Testis (tissue), 3 donors: ENCODE measurements around the gene NEDD9. TPM values are rescaled to one million over a fixed set of nuclear protein-coding genes. Genes with fewer than 3 reads are reported as not detected.
A peak's percentile ranks its signal among the peaks of the same experiment; 100 is the strongest.

ENCODE experiments used
- DNase-seq: peaks from one replicate; pipeline ENCODE4 v3.0.0-alpha.2; 2019
- H3K27ac ChIP-seq, 2 donors: fragments of 200-600 bp; sonication (generic); one replicate each; pipeline ENCODE4 v1.5.1; 2019
- H3K27me3 ChIP-seq: fragments of 200-600 bp; sonication (generic); one replicate; pipeline ENCODE4 v1.5.1; 2019
- H3K36me3 ChIP-seq: fragments of 200-600 bp; sonication (generic); one replicate; pipeline ENCODE4 v1.5.1; 2017; ENCODE audit warnings: low read depth; ENCODE audit errors: missing control alignments
- H3K4me1 ChIP-seq: fragments of 200-600 bp; sonication (generic); one replicate; pipeline ENCODE4 v1.5.1; 2019
- H3K4me3 ChIP-seq, 2 donors: fragments of 200-600 bp; sonication (generic); one replicate each; pipeline ENCODE4 v1.5.1; 2017 to 2019
- H3K9me3 ChIP-seq: fragments of 200-600 bp; sonication (generic); one replicate; pipeline ENCODE4 v1.5.1; 2017
- POLR2A ChIP-seq: fragments of 450-650 bp; IDR thresholded peaks from one replicate; pipeline ENCODE4 v1.6.1; 2017; ENCODE audit warnings: antibody characterized with exemption, mild to moderate bottlenecking, moderate library complexity
- WGBS, 2 donors: methylation state at CpG; one replicate each; pipeline ENCODE4 v1.1.5; 2018; 5-methylcytosine and 5-hydroxymethylcytosine counted together
- intact Hi-C: fragments of 100-400 bp; cut with DNase I; formaldehyde crosslinking; loops from one replicate; pipeline ENCODE4 v1.15.1; 2023; ENCODE audit warnings: low total_unique reads
- polyA plus RNA-seq: library from polyadenylated mRNA; stranded (reverse); fragments of 350-450 nt; fragmentation: Illumina TruSeq; extraction: RNeasy Lipid Tissue Mini Kit (QIAGEN cat#74804); gene quantifications from one replicate; pipeline ENCODE4 v1.2.3, GENCODE V29; 2014; ENCODE audit warnings: low read depth, low replicate concordance; ENCODE audit not compliant: insufficient read depth
- total RNA-seq, 2 donors: library from RNA; depleted of rRNA; stranded (reverse); fragments of >200 nt; gene quantifications; one replicate each; pipeline ENCODE4 v1.2.3, GENCODE V29; 2016
- TF ChIP-seq, protein P1 (sequence below), 3 experiments: fragments of 450-650 bp in 2 of 3; fragments of 200-600 bp in 1 of 3; sonication (generic) in 1 of 3; IDR thresholded peaks; one replicate each; pipeline ENCODE4 v1.5.1; 2016 to 2019; ENCODE audit warnings: antibody characterized with exemption in 3 of 3, mild to moderate bottlenecking in 2 of 3, moderate library complexity in 1 of 3

Gene NEDD9
- total and polyA plus RNA-seq, 3 donors from 2014 or later = 21.0 to 67.0 (median 31.8) TPM

DNA sequence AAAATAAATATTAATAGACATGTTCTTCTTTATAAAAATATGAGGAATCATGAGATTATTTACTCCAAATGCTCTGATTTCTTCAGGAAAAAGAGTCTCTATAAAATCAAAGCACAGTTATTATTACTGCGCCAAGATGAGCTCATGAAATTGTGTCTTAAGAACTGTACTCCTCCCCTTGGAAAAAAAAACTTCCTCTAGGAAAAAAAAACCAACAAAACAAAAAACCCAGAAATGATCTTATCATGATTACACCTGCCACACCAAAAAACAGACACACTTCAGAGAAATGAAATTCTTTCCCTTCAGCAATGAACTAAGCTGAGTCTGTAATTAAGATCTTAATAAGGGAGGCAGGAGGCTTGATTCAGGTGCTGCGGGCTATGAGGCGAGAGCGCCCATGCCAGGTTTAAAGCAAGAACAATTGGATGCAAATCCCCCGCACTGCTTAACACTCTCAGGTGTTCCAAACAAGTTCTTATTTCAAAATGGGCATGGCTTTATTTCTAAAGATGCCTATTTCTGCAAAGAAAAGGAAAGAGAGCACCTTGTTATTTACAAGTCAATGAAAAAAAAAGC, 9.1 kb downstream of the NEDD9 start:
- Histone ChIP-seq H3K4me1 (peaks cover 22% of the 10 kb centered on the region), H3K27me3 (no peaks in the 10 kb centered on the region), H3K27ac (no peak overlapping the region), H3K9me3 (no peaks in the 10 kb centered on the region), H3K36me3 (no peaks in the 10 kb centered on the region), H3K4me3 (no peak overlapping the region)
- WGBS, 2 donors = 91% methylated on average over 5 of the region's 5 CpGs
- intact Hi-C loops = no loop called here
- no peak for TF ChIP-seq POLR2A
- TF ChIP-seq, protein P1, sequence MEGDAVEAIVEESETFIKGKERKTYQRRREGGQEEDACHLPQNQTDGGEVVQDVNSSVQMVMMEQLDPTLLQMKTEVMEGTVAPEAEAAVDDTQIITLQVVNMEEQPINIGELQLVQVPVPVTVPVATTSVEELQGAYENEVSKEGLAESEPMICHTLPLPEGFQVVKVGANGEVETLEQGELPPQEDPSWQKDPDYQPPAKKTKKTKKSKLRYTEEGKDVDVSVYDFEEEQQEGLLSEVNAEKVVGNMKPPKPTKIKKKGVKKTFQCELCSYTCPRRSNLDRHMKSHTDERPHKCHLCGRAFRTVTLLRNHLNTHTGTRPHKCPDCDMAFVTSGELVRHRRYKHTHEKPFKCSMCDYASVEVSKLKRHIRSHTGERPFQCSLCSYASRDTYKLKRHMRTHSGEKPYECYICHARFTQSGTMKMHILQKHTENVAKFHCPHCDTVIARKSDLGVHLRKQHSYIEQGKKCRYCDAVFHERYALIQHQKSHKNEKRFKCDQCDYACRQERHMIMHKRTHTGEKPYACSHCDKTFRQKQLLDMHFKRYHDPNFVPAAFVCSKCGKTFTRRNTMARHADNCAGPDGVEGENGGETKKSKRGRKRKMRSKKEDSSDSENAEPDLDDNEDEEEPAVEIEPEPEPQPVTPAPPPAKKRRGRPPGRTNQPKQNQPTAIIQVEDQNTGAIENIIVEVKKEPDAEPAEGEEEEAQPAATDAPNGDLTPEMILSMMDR (IDR thresholded peaks at IDR 0.05) = no peak
- DNase-seq = no peak

DNA sequence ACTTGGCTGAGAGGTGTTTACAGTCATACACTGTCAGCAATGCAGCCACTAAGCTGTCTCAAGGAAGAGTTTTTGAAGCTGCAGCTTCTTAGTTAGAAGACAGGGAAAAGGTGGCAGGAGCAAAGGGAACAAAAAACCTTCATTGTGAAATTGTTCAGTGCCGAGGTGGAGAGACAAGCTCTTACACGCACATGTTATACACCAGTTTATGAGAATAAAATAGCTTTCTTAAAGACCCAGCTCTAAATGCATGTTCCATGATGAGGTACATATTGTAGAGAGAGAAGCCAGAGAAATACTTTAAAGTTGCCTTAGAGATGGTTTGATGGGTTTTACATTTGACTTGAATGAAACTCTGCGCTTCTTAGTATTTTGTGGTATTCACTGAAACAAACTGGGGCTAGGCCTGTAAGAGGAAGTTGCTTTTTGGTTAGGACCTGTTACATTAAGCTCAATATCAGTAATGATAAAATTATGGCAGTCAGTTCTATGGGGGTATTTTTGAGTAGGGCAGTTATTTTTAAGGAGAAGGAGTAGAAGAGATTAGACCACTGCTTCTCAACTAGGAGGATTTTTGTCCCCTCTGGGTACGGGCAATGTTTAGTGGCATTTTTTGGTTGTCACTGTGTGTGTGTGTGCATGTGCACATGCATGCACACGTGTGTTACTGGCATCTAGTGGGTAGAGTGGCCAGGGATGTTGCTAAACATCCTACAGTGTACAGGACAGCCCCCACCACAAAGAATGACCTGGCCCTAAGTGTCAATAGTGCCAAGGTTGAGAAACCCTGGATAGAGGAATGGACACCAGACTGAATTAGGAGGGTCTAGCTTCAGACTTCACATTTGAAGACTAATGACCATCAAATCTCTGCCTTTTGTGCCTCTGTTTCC, 9.8 kb downstream of the NEDD9 start:
- H3K27ac ChIP-seq = peak overlapping the region in 1 of 2 donors; percentile 57
- intact Hi-C loops = no loop called here

DNA sequence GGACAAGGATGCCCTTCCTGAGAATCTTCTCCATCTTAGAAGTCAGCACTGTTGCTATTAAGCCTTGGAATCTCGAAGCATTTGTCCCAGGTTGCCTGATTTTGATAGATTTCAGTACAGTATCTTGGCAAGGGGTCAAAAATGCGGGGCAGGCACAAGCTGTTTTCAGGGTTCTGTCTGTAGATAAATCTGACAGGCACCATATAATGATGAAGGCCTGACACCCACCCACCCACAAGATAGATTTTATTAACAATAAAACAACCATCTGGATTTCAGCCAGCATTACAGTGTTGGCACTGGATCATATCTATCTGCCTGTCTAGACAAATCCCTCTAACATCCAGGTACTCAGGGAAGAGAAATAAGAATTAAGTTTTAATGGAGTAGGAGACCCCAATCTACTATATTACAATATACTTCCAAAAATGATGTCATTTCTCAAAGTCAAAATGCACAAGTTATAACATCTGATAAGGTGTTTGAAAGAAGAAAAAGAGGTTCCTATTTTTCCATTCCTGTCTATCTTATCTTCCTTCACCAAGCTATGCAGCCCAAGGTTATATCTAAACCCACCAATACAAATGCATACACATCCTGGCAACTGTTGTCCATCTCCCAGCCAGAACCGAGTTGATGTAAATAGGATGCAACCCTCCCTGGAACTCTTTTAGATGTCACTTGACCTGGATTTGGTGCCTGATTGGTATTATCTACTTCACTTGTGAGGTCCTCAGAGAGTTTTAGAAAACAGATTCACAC, 10.7 kb downstream of the NEDD9 start:
- no peak for DNase-seq
- H3K4me3 ChIP-seq = no peak overlapping the region
- WGBS, 2 donors = 62 to 66% methylated on average over 3 of the region's 3 CpGs
- H3K36me3 ChIP-seq = no peaks in the 10 kb centered on the region
- no peaks in the 10 kb centered on the region for H3K9me3 ChIP-seq
- no peak for TF ChIP-seq POLR2A
- TF ChIP-seq, protein P1 (IDR thresholded peaks at IDR 0.05) = no peak
- H3K27me3 ChIP-seq = no peaks in the 10 kb centered on the region
- H3K27ac ChIP-seq = peak overlapping the region in 1 of 2 donors; percentile 57
- intact Hi-C loops = no loop called here
- peaks cover 37% of the 10 kb centered on the region for H3K4me1 ChIP-seq

More for the DNA sequence above, 9.8 kb downstream of the NEDD9 start:
- Histone ChIP-seq H3K27me3 (no peaks in the 10 kb centered on the region), H3K9me3 (no peaks in the 10 kb centered on the region), H3K4me3 (no peak overlapping the region), H3K4me1 (peaks cover 29% of the 10 kb centered on the region), H3K36me3 (no peaks in the 10 kb centered on the region)
- WGBS, 2 donors = 75 to 76% methylated on average over 5 of the region's 5 CpGs
- no peak for TF ChIP-seq POLR2A
- TF ChIP-seq, protein P1 (IDR thresholded peaks at IDR 0.05) = no peak
- DNase-seq = no peak

DNA sequence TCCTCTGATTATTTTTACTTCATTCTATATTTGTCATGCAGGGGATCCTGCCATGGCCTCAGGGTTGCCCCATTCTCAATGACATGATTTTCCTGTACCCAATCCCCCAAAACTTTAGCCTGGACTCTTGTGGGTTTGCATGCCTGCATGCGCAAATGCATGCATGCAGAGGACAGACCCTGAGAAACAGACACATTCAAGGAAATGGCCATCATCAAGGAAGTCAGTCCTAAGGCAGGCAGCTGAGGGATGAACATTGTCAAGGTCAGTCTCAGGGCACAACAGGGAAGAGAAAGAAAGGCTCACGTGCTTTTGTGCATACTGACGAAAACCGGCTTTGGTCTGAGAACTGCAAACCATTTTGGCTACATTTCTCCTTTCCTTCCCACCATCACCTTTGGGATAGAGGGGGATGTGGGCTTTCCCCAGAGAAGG, 13.1 kb downstream of the NEDD9 start:
- Histone ChIP-seq H3K9me3 (no peaks in the 10 kb centered on the region), H3K27me3 (no peaks in the 10 kb centered on the region), H3K4me3 (no peak overlapping the region), H3K36me3 (no peaks in the 10 kb centered on the region), H3K4me1 (peaks cover 57% of the 10 kb centered on the region), H3K27ac (peak overlapping the region; percentile 74 to 89)
- DNase-seq = no peak
- intact Hi-C loops = no loop called here
- TF ChIP-seq POLR2A = no peak
- TF ChIP-seq, protein P1 (IDR thresholded peaks at IDR 0.05) = no peak
- WGBS, 2 donors = 60 to 85% methylated on average over 4 of the region's 4 CpGs
